MM.1S (cell line): ENCODE results near the gene DGCR6L.
"Not testable (repeated sequence)": the region's sequence is repeated elsewhere in the genome, so short reads cannot be mapped to it uniquely, and the experiment has no call there.

ENCODE experiments used
- EZH2 ChIP-seq: fragments of 300-600 bp; sonication (generic); optimal IDR thresholded peaks from 2 replicates; pipeline ENCODE3; 2017; ENCODE audit warnings: low read depth, mild to moderate bottlenecking, antibody characterized with exemption, low read length, mixed read lengths
- TF ChIP-seq, protein P1 (sequence below): fragments of 300-600 bp; sonication (generic); IDR thresholded peaks from 2 replicates; pipeline ENCODE4 v1.5.1; 2016; ENCODE audit warnings: antibody characterized with exemption, low read length, mixed read lengths

GRCh38 chr22:20314741-20315336 lies 5.0 kb downstream of the DGCR6L start:
- TF ChIP-seq, protein P1, sequence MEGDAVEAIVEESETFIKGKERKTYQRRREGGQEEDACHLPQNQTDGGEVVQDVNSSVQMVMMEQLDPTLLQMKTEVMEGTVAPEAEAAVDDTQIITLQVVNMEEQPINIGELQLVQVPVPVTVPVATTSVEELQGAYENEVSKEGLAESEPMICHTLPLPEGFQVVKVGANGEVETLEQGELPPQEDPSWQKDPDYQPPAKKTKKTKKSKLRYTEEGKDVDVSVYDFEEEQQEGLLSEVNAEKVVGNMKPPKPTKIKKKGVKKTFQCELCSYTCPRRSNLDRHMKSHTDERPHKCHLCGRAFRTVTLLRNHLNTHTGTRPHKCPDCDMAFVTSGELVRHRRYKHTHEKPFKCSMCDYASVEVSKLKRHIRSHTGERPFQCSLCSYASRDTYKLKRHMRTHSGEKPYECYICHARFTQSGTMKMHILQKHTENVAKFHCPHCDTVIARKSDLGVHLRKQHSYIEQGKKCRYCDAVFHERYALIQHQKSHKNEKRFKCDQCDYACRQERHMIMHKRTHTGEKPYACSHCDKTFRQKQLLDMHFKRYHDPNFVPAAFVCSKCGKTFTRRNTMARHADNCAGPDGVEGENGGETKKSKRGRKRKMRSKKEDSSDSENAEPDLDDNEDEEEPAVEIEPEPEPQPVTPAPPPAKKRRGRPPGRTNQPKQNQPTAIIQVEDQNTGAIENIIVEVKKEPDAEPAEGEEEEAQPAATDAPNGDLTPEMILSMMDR = not testable (repeated sequence)
- TF ChIP-seq EZH2 = not testable (repeated sequence)
